OCI-LY1 (cell line): ENCODE data around the gene TMEM143.

Experiments
- CTCF ChIP-seq: fragments of 200-600 bp; sonication (generic), shearing (Covaris generic); IDR thresholded peaks from 2 replicates; pipeline ENCODE4 v1.5.1; 2017; ENCODE audit warnings: mild to moderate bottlenecking, antibody characterized with exemption, low read length, moderate library complexity, mixed read lengths
- EZH2 ChIP-seq: fragments of 200-600 bp; sonication (generic), shearing (Covaris generic); IDR thresholded peaks from 2 replicates; pipeline ENCODE4 v1.8.0; 2017; ENCODE audit warnings: borderline replicate concordance, mixed run types, mild to moderate bottlenecking, antibody characterized with exemption, low read length, moderate library complexity, mixed read lengths

GRCh38 chr19:48287748-48288147, 76.0 kb downstream of the TMEM143 start:
- no peak for TF ChIP-seq EZH2
- no peak for TF ChIP-seq CTCF
